Osteoblast (primary cell): Measurements from ENCODE around the gene PMFBP1. TPM values are rescaled to one million over a fixed set of nuclear protein-coding genes. Genes with fewer than 3 reads are reported as not detected.
A peak's percentile ranks its signal among the peaks of the same experiment; 100 is the strongest.

Experiments used
- DNase-seq: peaks from one replicate; pipeline ENCODE4 v3.0.0; 2011; ENCODE audit warnings: low spot score, mixed read lengths; ENCODE audit not compliant: insufficient read length; ENCODE audit errors: missing footprints
- H2AFZ ChIP-seq: 2 replicates; pipeline ENCODE4 v1.6.0; 2011; ENCODE audit warnings: mild to moderate bottlenecking, low read length
- H3K27ac ChIP-seq: 2 replicates; pipeline ENCODE4 v1.5.1; 2011; ENCODE audit warnings: mild to moderate bottlenecking, low read depth, low read length, moderate library complexity
- H3K27me3 ChIP-seq: 2 replicates; pipeline ENCODE4 v1.6.0; 2012; ENCODE audit warnings: mild to moderate bottlenecking, control low read depth, inconsistent platforms, low read length, moderate library complexity; ENCODE audit not compliant: insufficient read depth
- H3K36me3 ChIP-seq: 2 replicates; pipeline ENCODE4 v1.5.1; 2011; ENCODE audit warnings: mild to moderate bottlenecking, low read length, control low read depth, moderate library complexity; ENCODE audit not compliant: insufficient read depth
- H3K4me1 ChIP-seq: 2 replicates; pipeline ENCODE4 v1.5.1; 2011; ENCODE audit warnings: mild to moderate bottlenecking, low read length, control low read depth, moderate library complexity; ENCODE audit not compliant: insufficient read depth
- H3K4me2 ChIP-seq: 2 replicates; pipeline ENCODE4 v1.6.0; 2011; ENCODE audit warnings: mild to moderate bottlenecking, low read length; ENCODE audit not compliant: insufficient read depth
- H3K4me3 ChIP-seq: fragments of 200-600 bp; sonication (generic); 3 replicates; pipeline ENCODE4 v1.5.1; 2012; ENCODE audit warnings: mild to moderate bottlenecking, low read length, inconsistent platforms; ENCODE audit not compliant: insufficient read depth
- H3K79me2 ChIP-seq: 2 replicates; pipeline ENCODE4 v1.6.0; 2012; ENCODE audit warnings: mild to moderate bottlenecking, low read length, control low read depth, inconsistent platforms; ENCODE audit not compliant: insufficient read depth
- H3K9me3 ChIP-seq: 2 replicates; pipeline ENCODE4 v1.5.1; 2011; ENCODE audit warnings: low read depth, low read length, control low read depth
- H4K20me1 ChIP-seq: 2 replicates; pipeline ENCODE4 v1.6.0; 2012; ENCODE audit warnings: mild to moderate bottlenecking, low read length, control low read depth; ENCODE audit not compliant: insufficient read depth
- CTCF ChIP-seq: IDR thresholded peaks from 2 replicates; pipeline ENCODE4 v1.5.1; 2011; ENCODE audit warnings: mild to moderate bottlenecking, low read depth, low read length, moderate library complexity; ENCODE audit errors: extremely low read depth
- total RNA-seq: library from RNA; depleted of rRNA; stranded (reverse); fragments of >200 nt; gene quantifications from 2 replicates; pipeline ENCODE4 v1.2.3, GENCODE V29; 2012

Gene PMFBP1
- total RNA-seq, 1 donor, result under 0.01 TPM

- Histone ChIP-seq H3K79me2 (no peaks in the 10 kb centered on the region), H3K4me3 (no peak overlapping the region), H3K4me1 (peaks cover 13% of the 10 kb centered on the region), H3K9me3 (peaks cover 4% of the 10 kb centered on the region), H3K36me3 (no peaks in the 10 kb centered on the region), H3K4me2 (no peak overlapping the region), H3K27ac (peak overlapping the region; percentile 53), H4K20me1 (no peaks in the 10 kb centered on the region), H2AFZ (peak overlapping the region; percentile 19), H3K27me3 (no peaks in the 10 kb centered on the region)
- TF ChIP-seq CTCF, result no peak
- no peak for DNase-seq
Measured at GRCh38 chr16:72189865-72190371, 18.0 kb upstream of the PMFBP1 start.

GRCh38 chr16:72188541-72188940, 16.6 kb upstream of the PMFBP1 start:
- Histone ChIP-seq H3K4me2 (no peak overlapping the region), H3K27me3 (no peaks in the 10 kb centered on the region), H3K4me1 (peaks cover 13% of the 10 kb centered on the region), H2AFZ (no peak overlapping the region), H3K9me3 (peaks cover 4% of the 10 kb centered on the region), H3K79me2 (no peaks in the 10 kb centered on the region), H3K27ac (no peak overlapping the region), H4K20me1 (no peaks in the 10 kb centered on the region), H3K36me3 (no peaks in the 10 kb centered on the region), H3K4me3 (no peak overlapping the region)
- no peak for DNase-seq
- TF ChIP-seq CTCF, result no peak

- no peak for DNase-seq
- Histone ChIP-seq H3K27me3 (no peaks in the 10 kb centered on the region), H2AFZ (no peak overlapping the region), H3K27ac (no peak overlapping the region), H3K36me3 (no peaks in the 10 kb centered on the region), H4K20me1 (no peaks in the 10 kb centered on the region), H3K9me3 (peaks cover 4% of the 10 kb centered on the region), H3K4me2 (no peak overlapping the region), H3K4me3 (no peak overlapping the region), H3K4me1 (peaks cover 13% of the 10 kb centered on the region), H3K79me2 (no peaks in the 10 kb centered on the region)
- no peak for TF ChIP-seq CTCF
Measured at GRCh38 chr16:72187551-72187950, 15.6 kb upstream of the PMFBP1 start.

GRCh38 chr16:72182976-72183375, 11.0 kb upstream of the PMFBP1 start:
- H3K4me3 ChIP-seq, result no peak overlapping the region
- no peak overlapping the region for H3K4me2 ChIP-seq
- no peaks in the 10 kb centered on the region for H4K20me1 ChIP-seq
- no peak for DNase-seq
- H3K36me3 ChIP-seq, result no peaks in the 10 kb centered on the region
- no peaks in the 10 kb centered on the region for H3K27me3 ChIP-seq
- H3K79me2 ChIP-seq, result no peaks in the 10 kb centered on the region
- no peak for TF ChIP-seq CTCF
- no peak overlapping the region for H3K27ac ChIP-seq
- H3K9me3 ChIP-seq, result no peaks in the 10 kb centered on the region
- H2AFZ ChIP-seq, result no peak overlapping the region
- H3K4me1 ChIP-seq, result no peaks in the 10 kb centered on the region
